ENCODE results near the gene RIPOR2. TPM values are rescaled to one million over a fixed set of nuclear protein-coding genes. Genes with fewer than 3 reads are reported as not detected.

Gene RIPOR2
- total and polyA plus RNA-seq, 10 of the 15 experiments (the other 5 are each of a cell fraction or from before 2014, with no cell fraction given), result 22.2 to 48.2 (median 34.7) TPM

GRCh38 chr6:24933868-24934401 lies 1.8 kb downstream of the RIPOR2 start (continued):
- peak; percentile 40; the same call in 1 of the 2 replicates for TF ChIP-seq MTA2 (IDR thresholded peaks at IDR 0.05; ENCODE audit: low read depth)
- peak; percentile 20; the same call in 1 of the 2 replicates for TF ChIP-seq CREM (IDR thresholded peaks at IDR 0.05; ENCODE audit: low read depth)
- TF ChIP-seq ELK1 (IDR thresholded peaks at IDR 0.05; ENCODE audit: low read depth, low read length), result no peak
- TF ChIP-seq IRF5 (IDR thresholded peaks at IDR 0.05; ENCODE audit: borderline replicate concordance), result no peak
- peak; percentile 92 for TF ChIP-seq RELB (IDR thresholded peaks at IDR 0.05; ENCODE audit: low read depth)
- no peak for TF ChIP-seq CEBPZ (IDR thresholded peaks at IDR 0.05; ENCODE audit: low read depth, low read length)
- no peak for TF ChIP-seq POU2F2 (IDR thresholded peaks at IDR 0.05; ENCODE audit: borderline replicate concordance, low read depth, low read length)
- TF ChIP-seq LARP7 (IDR thresholded peaks at IDR 0.05), result no peak; the same call in 1 of the 2 replicates
- no peak for TF ChIP-seq CBFB (IDR thresholded peaks at IDR 0.05; ENCODE audit: low read depth)
- no peak for TF ChIP-seq ZNF622 (IDR thresholded peaks at IDR 0.05)
- TF ChIP-seq NKRF (conservative IDR thresholded peaks at IDR 0.05), result no peak; the same call in 1 of the 2 replicates
- no peak for TF ChIP-seq CBX5 (IDR thresholded peaks at IDR 0.05; ENCODE audit: low read depth)
- no peak for TF ChIP-seq SUPT20H (IDR thresholded peaks at IDR 0.05; ENCODE audit: borderline replicate concordance, control insufficient read depth, low read depth, low read length)
- TF ChIP-seq SREBF2 (IDR thresholded peaks at IDR 0.05; ENCODE audit: low read length), result no peak
- no peak for TF ChIP-seq PKNOX1 (IDR thresholded peaks at IDR 0.05)
- TF ChIP-seq BCLAF1 (IDR thresholded peaks at IDR 0.05), result no peak
